ENCODE measurements around the gene KCNMA1.

KCNMA1 gene

DNA sequence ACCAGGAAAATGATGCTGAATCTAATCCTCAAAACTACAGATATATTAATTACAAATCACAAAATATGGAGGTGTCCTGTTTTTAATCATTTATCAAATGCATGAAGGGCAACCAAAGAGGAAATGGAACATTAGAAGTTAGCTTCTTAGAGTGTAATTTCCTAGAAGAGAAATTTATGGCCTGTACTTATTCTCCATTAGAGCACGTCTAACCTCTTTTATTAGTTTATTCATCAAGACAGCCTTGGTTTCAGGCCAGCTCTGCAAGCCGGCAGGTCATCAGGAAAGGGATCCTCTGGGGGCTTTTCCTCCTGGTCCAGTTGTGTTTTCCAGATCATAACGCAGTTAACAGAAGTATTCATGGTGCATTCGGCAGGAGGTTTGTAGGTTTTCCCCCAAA, 517.6 kb downstream of the KCNMA1 start:
- Histone ChIP-seq H3K4me3 (ENCODE audit: low read depth in 1 of 2, low read length in 1 of 2) (no peak overlapping the region), H3K36me3 (no peaks in the 10 kb centered on the region), H3K9me3 (no peaks in the 10 kb centered on the region), H3K27ac (no peak overlapping the region), H3K4me1 (ENCODE audit: control insufficient read depth in 1 of 2, insufficient read depth in 1 of 2, low read depth in 1 of 2, low read length in 1 of 2) (no peaks in the 10 kb centered on the region), H3K27me3 (peaks cover 40% of the 10 kb centered on the region)
- no peak for TF ChIP-seq CTCF (IDR thresholded peaks at IDR 0.05)

- TF ChIP-seq CTCF (IDR thresholded peaks at IDR 0.05) = no peak
Measured at GRCh38 chr10:77118603-77119282, 518.9 kb downstream of the KCNMA1 start.

DNA sequence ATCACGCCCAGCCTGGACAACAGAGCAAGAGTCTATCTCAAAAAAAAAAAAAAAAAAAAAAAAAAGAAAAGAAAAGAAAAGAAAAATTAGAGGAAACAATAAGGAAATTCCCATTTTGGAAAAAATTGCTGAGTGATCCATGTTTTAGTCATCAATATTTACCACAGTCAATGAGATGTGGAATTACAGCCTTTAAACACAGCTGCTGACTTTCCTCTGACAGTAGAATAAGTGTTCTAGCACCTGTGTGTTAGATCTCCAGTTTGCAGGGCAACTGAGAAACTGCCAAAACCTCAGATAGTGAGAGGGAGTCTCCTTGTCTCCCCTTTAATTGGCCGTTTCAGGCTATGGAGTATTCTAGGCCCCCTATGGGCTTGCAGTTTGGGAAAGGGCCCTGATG, 520.1 kb downstream of the KCNMA1 start:
- Histone ChIP-seq H3K36me3 (no peaks in the 10 kb centered on the region), H3K4me3 (ENCODE audit: low read depth in 1 of 2, low read length in 1 of 2) (no peak overlapping the region), H3K9me3 (no peaks in the 10 kb centered on the region), H3K4me1 (ENCODE audit: control insufficient read depth in 1 of 2, insufficient read depth in 1 of 2, low read depth in 1 of 2, low read length in 1 of 2) (no peaks in the 10 kb centered on the region), H3K27me3 (peaks cover 42% of the 10 kb centered on the region), H3K27ac (no peak overlapping the region)
- TF ChIP-seq CTCF (IDR thresholded peaks at IDR 0.05) = no peak

More at GRCh38 chr10:77118603-77119282, 518.9 kb downstream of the KCNMA1 start:
- Histone ChIP-seq H3K9me3 (no peaks in the 10 kb centered on the region), H3K4me1 (ENCODE audit: control insufficient read depth in 1 of 2, insufficient read depth in 1 of 2, low read depth in 1 of 2, low read length in 1 of 2) (no peaks in the 10 kb centered on the region), H3K36me3 (no peaks in the 10 kb centered on the region), H3K4me3 (ENCODE audit: low read depth in 1 of 2, low read length in 1 of 2) (no peak overlapping the region), H3K27ac (no peak overlapping the region), H3K27me3 (peaks cover 42% of the 10 kb centered on the region)

- Histone ChIP-seq H3K27me3 (peaks cover 40% of the 10 kb centered on the region), H3K36me3 (no peaks in the 10 kb centered on the region), H3K27ac (no peak overlapping the region), H3K4me3 (ENCODE audit: low read depth in 1 of 2, low read length in 1 of 2) (no peak overlapping the region), H3K9me3 (no peaks in the 10 kb centered on the region), H3K4me1 (ENCODE audit: control insufficient read depth in 1 of 2, insufficient read depth in 1 of 2, low read depth in 1 of 2, low read length in 1 of 2) (no peaks in the 10 kb centered on the region)
- TF ChIP-seq CTCF (IDR thresholded peaks at IDR 0.05) = no peak
Measured at GRCh38 chr10:77116904-77117303, 520.7 kb downstream of the KCNMA1 start.

DNA sequence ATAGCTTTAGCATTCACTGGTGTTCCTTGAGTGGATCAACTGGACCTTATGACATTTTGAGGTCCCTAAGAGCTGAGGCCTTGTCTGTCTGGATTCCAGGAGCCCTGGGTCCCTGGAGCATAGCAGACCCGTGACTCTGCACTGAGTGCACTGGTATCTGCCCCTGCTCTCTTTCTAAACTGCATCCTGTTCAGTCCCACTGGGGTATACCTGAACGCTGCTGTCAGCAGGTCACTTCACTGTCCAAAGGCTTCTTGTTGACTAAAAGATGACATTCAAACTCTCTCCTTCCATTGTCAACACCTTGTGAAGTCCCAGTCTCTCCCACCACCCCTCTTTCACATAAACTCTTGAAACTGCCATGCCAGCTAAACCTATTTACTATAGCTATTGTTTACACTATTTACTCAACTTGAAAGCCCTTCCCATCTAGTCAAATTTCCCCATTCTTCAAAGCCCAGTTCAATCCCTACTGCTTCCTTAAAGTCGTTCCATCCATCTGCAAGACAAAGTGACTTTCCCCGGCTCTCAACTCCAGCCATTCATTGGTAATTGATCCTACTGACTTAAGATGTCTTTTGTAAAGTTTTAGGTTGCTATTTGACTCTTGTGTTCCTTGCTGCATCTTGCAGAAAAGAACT, 523.3 kb downstream of the KCNMA1 start:
- H3K36me3 ChIP-seq = no peaks in the 10 kb centered on the region
- no peak for TF ChIP-seq CTCF (IDR thresholded peaks at IDR 0.05)
- H3K9me3 ChIP-seq = no peaks in the 10 kb centered on the region
- H3K27me3 ChIP-seq = peaks cover 17% of the 10 kb centered on the region
- no peak overlapping the region for H3K27ac ChIP-seq
- no peak overlapping the region for H3K4me3 ChIP-seq (ENCODE audit: low read depth in 1 of 2, low read length in 1 of 2)
- H3K4me1 ChIP-seq (ENCODE audit: control insufficient read depth in 1 of 2, insufficient read depth in 1 of 2, low read depth in 1 of 2, low read length in 1 of 2) = no peaks in the 10 kb centered on the region
